Measurements from ENCODE around the gene SSH2. TPM values are rescaled to one million over a fixed set of nuclear protein-coding genes. Genes with fewer than 3 reads are reported as not detected.

Gene SSH2
- total RNA-seq, 2 experiments from 2014 or later, result 37.5 to 43.5 TPM

GRCh38 chr17:29603109-29603674, 326.8 kb downstream of the SSH2 start:
- Mint-ChIP-seq H3K27me3 (no peaks in the 10 kb centered on the region), H3K27ac (no peak overlapping the region), H3K4me1 (ENCODE audit: low read depth) (peaks cover 6% of the 10 kb centered on the region), H3K4me3 (no peak overlapping the region), H3K9me3 (no peaks in the 10 kb centered on the region), H3K36me3 (ENCODE audit: low read depth) (no peaks in the 10 kb centered on the region)
- DNase-seq (no peak), ATAC-seq (no peak)
- ChIA-PET POLR2A (no interaction called here), CTCF (no interaction called here)
- intact Hi-C loops (cut with micrococcal nuclease), result no loop called here
- TF ChIP-seq CTCF (IDR thresholded peaks at IDR 0.05), result no peak

GRCh38 chr17:29597361-29598172, 332.5 kb downstream of the SSH2 start:
- Mint-ChIP-seq H3K4me3 (no peak overlapping the region), H3K4me1 (ENCODE audit: low read depth) (peaks cover 15% of the 10 kb centered on the region), H3K36me3 (ENCODE audit: low read depth) (no peaks in the 10 kb centered on the region), H3K9me3 (no peaks in the 10 kb centered on the region), H3K27ac (no peak overlapping the region), H3K27me3 (no peaks in the 10 kb centered on the region)
- no peak for TF ChIP-seq CTCF (IDR thresholded peaks at IDR 0.05)
- no peak for ATAC-seq
- POLR2A ChIA-PET, result interaction anchor here (0.9 to 1.7 kb wide), 2 partner anchors 20 to 32 kb away, joined by 3 to 8 read pairs; no protein-coding TSS in a partner anchor
- CTCF ChIA-PET, result interaction anchor here (1.0 to 1.6 kb wide), 2 partner anchors 18 to 20 kb away, joined by 3 to 8 read pairs; no protein-coding TSS in a partner anchor
- no peak for DNase-seq
- intact Hi-C loops (cut with micrococcal nuclease), result no loop called here

- no peaks in the 10 kb centered on the region for H3K36me3 Mint-ChIP-seq (ENCODE audit: low read depth)
- intact Hi-C loops (cut with micrococcal nuclease), result no loop called here
- H3K27me3 Mint-ChIP-seq, result no peaks in the 10 kb centered on the region
- ATAC-seq (no peak), DNase-seq (no peak)
- H3K27ac Mint-ChIP-seq, result no peak overlapping the region
- no peak for TF ChIP-seq CTCF (IDR thresholded peaks at IDR 0.05)
- H3K4me3 Mint-ChIP-seq, result no peak overlapping the region
- H3K4me1 Mint-ChIP-seq (ENCODE audit: low read depth), result peaks cover 23% of the 10 kb centered on the region
- CTCF ChIA-PET, result interaction anchor here (1.0 to 1.6 kb wide), 2 partner anchors 19 to 21 kb away, joined by 3 to 8 read pairs; no protein-coding TSS in a partner anchor
- no peaks in the 10 kb centered on the region for H3K9me3 Mint-ChIP-seq
- POLR2A ChIA-PET, result interaction anchor here (1.7 kb wide), 1 partner anchor 20 kb away, joined by 8 read pairs; no protein-coding TSS in a partner anchor
Measured at GRCh38 chr17:29596811-29597210, 333.2 kb downstream of the SSH2 start.

GRCh38 chr17:29595943-29596774, 333.9 kb downstream of the SSH2 start:
- no peak overlapping the region for H3K27ac Mint-ChIP-seq
- H3K36me3 Mint-ChIP-seq (ENCODE audit: low read depth), result no peaks in the 10 kb centered on the region
- ChIA-PET POLR2A (no interaction called here), CTCF (interaction anchor here (1.6 kb wide), 1 partner anchor 22 kb away, joined by 8 read pairs; no protein-coding TSS in a partner anchor)
- H3K4me1 Mint-ChIP-seq (ENCODE audit: low read depth), result peaks cover 29% of the 10 kb centered on the region
- H3K27me3 Mint-ChIP-seq, result no peaks in the 10 kb centered on the region
- ATAC-seq (no peak), DNase-seq (no peak)
- intact Hi-C loops (cut with micrococcal nuclease), result no loop called here
- no peaks in the 10 kb centered on the region for H3K9me3 Mint-ChIP-seq
- no peak overlapping the region for H3K4me3 Mint-ChIP-seq
- no peak for TF ChIP-seq CTCF (IDR thresholded peaks at IDR 0.05)
